ENCODE results near the gene CCDC3.

CCDC3 gene

GRCh38 chr10:12862459-12862858, 139.1 kb downstream of the CCDC3 start:
- Histone ChIP-seq H3K9me3 (no peaks in the 10 kb centered on the region), H3K27ac (no peak overlapping the region), H3K9ac (no peak overlapping the region), H3K27me3 (no peaks in the 10 kb centered on the region), H3K4me1 (peaks cover 21% of the 10 kb centered on the region), H3K4me3 (no peak overlapping the region), H3K4me2 (peak overlapping the region; percentile 45; the same call in 1 of the 2 replicates), H3K36me3 (no peaks in the 10 kb centered on the region), H4K20me1 (no peaks in the 10 kb centered on the region)
- no peak for TF ChIP-seq Cebpa-rat (IDR thresholded peaks at IDR 0.05)

- TF ChIP-seq Cebpa-rat (IDR thresholded peaks at IDR 0.05): no peak
- peaks cover 17% of the 10 kb centered on the region for H3K4me1 ChIP-seq
- no peak overlapping the region for H3K27ac ChIP-seq
- H3K36me3 ChIP-seq: no peaks in the 10 kb centered on the region
- H4K20me1 ChIP-seq: no peaks in the 10 kb centered on the region
- no peak overlapping the region for H3K9ac ChIP-seq
- no peak overlapping the region for H3K4me2 ChIP-seq
- no peaks in the 10 kb centered on the region for H3K27me3 ChIP-seq
- no peak overlapping the region for H3K4me3 ChIP-seq
- peaks cover 5% of the 10 kb centered on the region; the same call in 1 of the 2 replicates for H3K9me3 ChIP-seq
Measured at GRCh38 chr10:12854988-12855387, 146.5 kb downstream of the CCDC3 start.

GRCh38 chr10:12852687-12853086, 148.8 kb downstream of the CCDC3 start:
- TF ChIP-seq Cebpa-rat (IDR thresholded peaks at IDR 0.05): no peak
- Histone ChIP-seq H3K36me3 (no peaks in the 10 kb centered on the region), H3K4me2 (peak overlapping the region; percentile 50), H4K20me1 (no peaks in the 10 kb centered on the region), H3K9me3 (peaks cover 5% of the 10 kb centered on the region; the same call in 1 of the 2 replicates), H3K4me1 (peaks cover 39% of the 10 kb centered on the region), H3K9ac (no peak overlapping the region), H3K27ac (no peak overlapping the region), H3K27me3 (no peaks in the 10 kb centered on the region), H3K4me3 (no peak overlapping the region)

- Histone ChIP-seq H3K27ac (peak overlapping the region; percentile 70), H3K27me3 (no peaks in the 10 kb centered on the region), H4K20me1 (no peaks in the 10 kb centered on the region), H3K9ac (peak overlapping the region; percentile 48), H3K4me2 (peak overlapping the region; percentile 81), H3K4me1 (peaks cover 49% of the 10 kb centered on the region), H3K36me3 (no peaks in the 10 kb centered on the region), H3K9me3 (peaks cover 5% of the 10 kb centered on the region; the same call in 1 of the 2 replicates), H3K4me3 (peak overlapping the region; percentile 42)
- no peak for TF ChIP-seq Cebpa-rat (IDR thresholded peaks at IDR 0.05)
Measured at GRCh38 chr10:12849319-12850181, 152.0 kb downstream of the CCDC3 start.

GRCh38 chr10:12848439-12849173, 152.9 kb downstream of the CCDC3 start:
- Histone ChIP-seq H3K4me2 (peak overlapping the region; percentile 81), H3K9ac (peak overlapping the region; percentile 48; the same call in 1 of the 2 replicates), H3K36me3 (no peaks in the 10 kb centered on the region), H3K9me3 (peaks cover 5% of the 10 kb centered on the region; the same call in 1 of the 2 replicates), H3K4me1 (peaks cover 49% of the 10 kb centered on the region), H3K27me3 (no peaks in the 10 kb centered on the region), H3K27ac (peak overlapping the region; percentile 70), H3K4me3 (peak overlapping the region; percentile 42; the same call in 1 of the 2 replicates), H4K20me1 (no peaks in the 10 kb centered on the region)
- no peak for TF ChIP-seq Cebpa-rat (IDR thresholded peaks at IDR 0.05)

GRCh38 chr10:12847361-12847975, 154.0 kb downstream of the CCDC3 start:
- Histone ChIP-seq H4K20me1 (no peaks in the 10 kb centered on the region), H3K9ac (no peak overlapping the region), H3K27me3 (no peaks in the 10 kb centered on the region), H3K9me3 (peaks cover 5% of the 10 kb centered on the region; the same call in 1 of the 2 replicates), H3K27ac (no peak overlapping the region), H3K4me3 (no peak overlapping the region), H3K36me3 (no peaks in the 10 kb centered on the region), H3K4me1 (peaks cover 41% of the 10 kb centered on the region), H3K4me2 (no peak overlapping the region)
- no peak for TF ChIP-seq Cebpa-rat (IDR thresholded peaks at IDR 0.05)

- H3K9ac ChIP-seq: no peak overlapping the region
- no peak for TF ChIP-seq Cebpa-rat (IDR thresholded peaks at IDR 0.05)
- H3K4me3 ChIP-seq: no peak overlapping the region
- peaks cover 5% of the 10 kb centered on the region; the same call in 1 of the 2 replicates for H3K9me3 ChIP-seq
- H3K27ac ChIP-seq: no peak overlapping the region
- H3K36me3 ChIP-seq: no peaks in the 10 kb centered on the region
- no peak overlapping the region for H3K4me2 ChIP-seq
- H3K4me1 ChIP-seq: peaks cover 37% of the 10 kb centered on the region
- no peaks in the 10 kb centered on the region for H4K20me1 ChIP-seq
- no peaks in the 10 kb centered on the region for H3K27me3 ChIP-seq
Measured at GRCh38 chr10:12846718-12847117, 154.8 kb downstream of the CCDC3 start.

Measured in BLaER1 (cell line).